ENCODE results near the gene SEZ6L2. TPM values are rescaled to one million over a fixed set of nuclear protein-coding genes. Genes with fewer than 3 reads are reported as not detected.

SEZ6L2 gene
- total RNA-seq, 4 donors from 2014 or later, result 1.4 to 100 (median 3.1) TPM

DNA sequence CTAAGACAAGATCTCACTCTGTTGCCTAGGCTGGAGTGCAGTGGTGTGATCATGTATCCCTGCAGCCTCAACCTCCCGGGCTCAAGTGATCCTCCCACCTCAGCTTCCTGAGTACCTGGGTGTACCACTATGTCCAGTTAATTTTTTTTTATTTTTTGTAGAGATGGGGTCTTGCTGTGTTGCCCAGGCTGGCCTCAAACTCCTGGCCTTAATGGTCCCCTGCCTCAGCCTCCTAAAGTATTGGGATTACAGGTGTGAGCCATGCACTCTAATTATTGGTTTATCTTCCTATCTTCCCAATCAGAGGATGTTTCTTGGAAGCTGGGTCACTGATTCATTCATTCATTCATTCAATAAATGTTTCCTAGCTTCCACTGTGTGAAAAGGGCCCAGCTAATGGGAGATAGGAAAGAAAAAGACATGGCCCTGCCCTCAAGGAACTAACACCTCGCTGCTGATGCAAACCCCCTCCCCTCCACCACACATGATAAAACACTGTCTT, 9.4 kb upstream of the SEZ6L2 start:
- H3K4me3 ChIP-seq (ENCODE audit: low read depth, poor library complexity, severe bottlenecking), result no peak overlapping the region
- TF ChIP-seq POLR2A (IDR thresholded peaks at IDR 0.05), result no peak
- TF ChIP-seq, protein P1, sequence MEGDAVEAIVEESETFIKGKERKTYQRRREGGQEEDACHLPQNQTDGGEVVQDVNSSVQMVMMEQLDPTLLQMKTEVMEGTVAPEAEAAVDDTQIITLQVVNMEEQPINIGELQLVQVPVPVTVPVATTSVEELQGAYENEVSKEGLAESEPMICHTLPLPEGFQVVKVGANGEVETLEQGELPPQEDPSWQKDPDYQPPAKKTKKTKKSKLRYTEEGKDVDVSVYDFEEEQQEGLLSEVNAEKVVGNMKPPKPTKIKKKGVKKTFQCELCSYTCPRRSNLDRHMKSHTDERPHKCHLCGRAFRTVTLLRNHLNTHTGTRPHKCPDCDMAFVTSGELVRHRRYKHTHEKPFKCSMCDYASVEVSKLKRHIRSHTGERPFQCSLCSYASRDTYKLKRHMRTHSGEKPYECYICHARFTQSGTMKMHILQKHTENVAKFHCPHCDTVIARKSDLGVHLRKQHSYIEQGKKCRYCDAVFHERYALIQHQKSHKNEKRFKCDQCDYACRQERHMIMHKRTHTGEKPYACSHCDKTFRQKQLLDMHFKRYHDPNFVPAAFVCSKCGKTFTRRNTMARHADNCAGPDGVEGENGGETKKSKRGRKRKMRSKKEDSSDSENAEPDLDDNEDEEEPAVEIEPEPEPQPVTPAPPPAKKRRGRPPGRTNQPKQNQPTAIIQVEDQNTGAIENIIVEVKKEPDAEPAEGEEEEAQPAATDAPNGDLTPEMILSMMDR (IDR thresholded peaks at IDR 0.05), result no peak
- DNase-seq (ENCODE audit: low spot score in 2 of 2), result no peak
- 77 to 80% methylated on average over 2 of the region's 2 CpGs for WGBS, 2 donors
- intact Hi-C loops (cut with DNase I; ENCODE audit: low total_unique reads), result no loop called here

DNA sequence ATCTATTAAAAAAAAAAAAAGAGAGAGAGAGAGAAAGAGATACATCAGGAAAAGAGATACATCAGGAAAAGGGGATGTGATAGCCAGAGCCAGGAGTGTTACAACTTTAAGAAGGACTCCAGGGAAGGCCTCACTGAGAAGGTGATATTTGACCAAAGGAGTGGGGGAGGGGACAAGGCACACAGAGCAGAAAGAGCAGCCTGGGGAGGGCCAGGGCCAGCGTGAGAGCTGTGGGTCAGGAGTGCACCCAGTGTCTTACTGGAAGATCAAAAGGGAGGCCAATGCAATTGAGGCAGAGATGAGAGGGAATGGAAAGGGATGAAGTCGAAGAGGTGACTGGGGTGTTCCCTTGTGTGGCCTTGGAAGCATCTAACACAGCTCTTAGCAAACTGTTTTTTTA, 8.6 kb upstream of the SEZ6L2 start:
- 71 to 73% methylated on average over 2 of the region's 2 CpGs for WGBS, 2 donors
- no peak overlapping the region for H3K4me3 ChIP-seq (ENCODE audit: low read depth, poor library complexity, severe bottlenecking)
- intact Hi-C loops (cut with DNase I; ENCODE audit: low total_unique reads), result loop anchor here (1.0 kb wide), 1 partner anchor 121 kb away; no protein-coding TSS in a partner anchor
- DNase-seq (ENCODE audit: low spot score in 2 of 2), result no peak
- TF ChIP-seq POLR2A (IDR thresholded peaks at IDR 0.05), result no peak
- TF ChIP-seq, protein P1 (IDR thresholded peaks at IDR 0.05), result no peak

DNA sequence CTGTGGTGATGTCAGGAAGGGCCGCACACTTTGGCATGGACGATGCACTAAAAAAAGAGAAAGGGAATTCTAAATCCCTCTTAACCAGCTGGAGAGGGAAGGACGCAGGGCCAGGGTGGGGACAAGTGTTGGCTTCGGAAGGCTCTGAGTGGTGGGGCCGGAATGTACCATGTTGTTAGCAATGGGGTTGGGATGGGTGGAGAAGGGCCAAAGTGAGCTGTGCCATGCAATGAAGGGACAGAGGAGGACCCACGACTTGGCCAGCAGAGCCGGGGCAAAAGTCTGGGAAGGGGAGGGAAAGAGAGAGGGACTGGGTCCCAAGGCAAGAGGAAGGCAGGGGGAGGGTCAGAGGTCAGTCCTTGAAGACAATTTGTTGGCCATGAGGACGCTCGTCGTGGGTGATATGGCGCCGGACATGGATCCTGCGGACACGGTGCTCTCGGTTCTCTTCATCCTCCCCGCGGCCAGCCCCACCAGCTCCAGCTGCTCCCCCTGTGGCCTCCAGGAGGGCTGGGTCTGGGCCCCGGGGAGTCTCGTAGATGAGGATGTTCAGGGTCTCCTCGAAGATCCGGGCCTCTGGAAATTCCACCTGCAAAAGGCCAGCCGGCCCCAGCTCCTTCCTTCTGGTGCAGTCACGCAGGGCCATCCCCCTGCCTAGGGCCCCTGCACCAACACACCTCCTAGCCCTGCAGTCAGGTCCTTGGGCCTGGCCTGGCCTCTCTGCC, 7.3 kb upstream of the SEZ6L2 start:
- no peak for DNase-seq (ENCODE audit: low spot score in 2 of 2)
- no peak overlapping the region for H3K4me3 ChIP-seq (ENCODE audit: low read depth, poor library complexity, severe bottlenecking)
- no peak for TF ChIP-seq POLR2A (IDR thresholded peaks at IDR 0.05)
- TF ChIP-seq, protein P1 (IDR thresholded peaks at IDR 0.05), result no peak
- 81 to 83% methylated on average over 23 of the region's 23 CpGs for WGBS, 2 donors
- intact Hi-C loops (cut with DNase I; ENCODE audit: low total_unique reads), result loop anchor here (1.0 kb wide), 1 partner anchor 123 kb away; no protein-coding TSS in a partner anchor

DNA sequence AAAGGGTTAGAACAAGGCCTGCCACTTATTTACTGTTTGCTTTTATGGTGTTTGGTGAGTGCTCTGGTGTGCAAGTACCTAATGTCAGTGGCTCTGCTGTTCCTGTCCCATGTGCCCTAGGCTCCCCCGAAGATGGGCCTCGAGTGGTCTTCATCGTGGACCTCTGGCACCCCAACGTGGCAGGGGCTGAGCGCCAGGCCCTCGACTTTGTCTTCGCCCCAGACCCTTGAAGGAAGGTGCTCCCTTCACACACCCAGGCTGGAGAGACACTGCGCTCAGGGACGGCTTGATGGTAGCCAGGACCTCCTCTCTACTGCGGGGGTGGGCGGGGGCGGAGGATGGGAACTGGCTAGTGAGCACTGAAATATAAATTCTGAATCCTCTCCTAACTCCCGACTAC, 6.3 kb upstream of the SEZ6L2 start:
- 81 to 82% methylated on average over 13 of the region's 13 CpGs for WGBS, 2 donors
- TF ChIP-seq, protein P1 (IDR thresholded peaks at IDR 0.05), result no peak
- TF ChIP-seq POLR2A (IDR thresholded peaks at IDR 0.05), result no peak
- no peak overlapping the region for H3K4me3 ChIP-seq (ENCODE audit: low read depth, poor library complexity, severe bottlenecking)
- intact Hi-C loops (cut with DNase I; ENCODE audit: low total_unique reads), result no loop called here
- no peak for DNase-seq (ENCODE audit: low spot score in 2 of 2)

DNA sequence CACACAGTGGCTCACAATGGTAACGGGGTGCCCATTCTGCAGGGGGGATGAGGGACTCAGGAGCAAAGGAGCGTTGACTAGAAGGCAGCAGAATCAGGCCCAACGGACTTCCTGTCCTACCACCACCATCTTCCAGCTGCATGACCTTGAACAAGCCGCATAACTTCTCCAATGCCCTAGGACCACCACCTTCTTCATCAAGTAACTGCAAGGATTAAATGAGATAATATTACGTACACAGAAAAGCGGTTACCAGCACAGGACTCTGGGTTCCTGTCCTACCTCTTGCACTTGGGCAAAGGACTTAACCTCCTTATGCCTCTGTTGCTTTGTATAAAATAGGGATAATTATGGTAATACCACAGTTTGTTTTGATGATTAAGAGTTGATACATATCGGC, 5.6 kb upstream of the SEZ6L2 start:
- no peak overlapping the region for H3K4me3 ChIP-seq (ENCODE audit: low read depth, poor library complexity, severe bottlenecking)
- TF ChIP-seq POLR2A (IDR thresholded peaks at IDR 0.05), result no peak
- TF ChIP-seq, protein P1 (IDR thresholded peaks at IDR 0.05), result no peak
- DNase-seq (ENCODE audit: low spot score in 2 of 2), result no peak
- intact Hi-C loops (cut with DNase I; ENCODE audit: low total_unique reads), result no loop called here
- WGBS, 2 donors, result 92 to 94% methylated on average over 7 of the region's 7 CpGs
